H1 (cell line): ENCODE measurements around the gene SERGEF. TPM values are rescaled to one million over a fixed set of nuclear protein-coding genes. Genes with fewer than 3 reads are reported as not detected.

ENCODE experiments used
- CTCF ChIA-PET: fragments of 300-600 bp; sonication (Branson Sonifier 250); formaldehyde crosslinking; loops from one replicate; lab custom pipeline; 2021; ENCODE audit not compliant: partially characterized antibody; lab: Charles Lee
- POLR2A ChIA-PET: fragments of 300-600 bp; sonication (Branson Sonifier 250); formaldehyde crosslinking; loops from one replicate; lab custom pipeline; 2021; ENCODE audit warnings: inconsistent platforms; ENCODE audit not compliant: partially characterized antibody; lab: Charles Lee
- DNase-seq, 2 experiments: peaks; one replicate each; pipeline versions ENCODE4 v3.0.0 to v3.0.0-alpha.2; 2010 to 2022; ENCODE audit warnings: low spot score in 2 of 2, low read depth in 1 of 2, mixed read lengths in 1 of 2
- FAIRE-seq: peaks from 2 replicates; lab custom pipeline; 2011; peaks lifted over from hg19 to GRCh38; lab: Jason Lieb, UNC
- H2AFZ ChIP-seq: 2 replicates; pipeline ENCODE4 v1.8.1; 2012; ENCODE audit warnings: low read length, inconsistent platforms
- H2AK5ac ChIP-seq: 2 replicates; pipeline ENCODE4 v1.6.1; 2013; ENCODE audit warnings: low read depth, low read length
- H2BK120ac ChIP-seq: replicated peaks from 2 replicates; pipeline ENCODE3; 2013; ENCODE audit warnings: low read depth, low read length, inconsistent platforms
- H2BK12ac ChIP-seq: 2 replicates; pipeline ENCODE4 v1.6.1; 2013; ENCODE audit warnings: low read depth, low read length
- H2BK15ac ChIP-seq: 2 replicates; pipeline ENCODE4 v1.6.1; 2013; ENCODE audit warnings: low read length
- H2BK20ac ChIP-seq: 2 replicates; pipeline ENCODE4 v1.6.1; 2013; ENCODE audit warnings: low read length
- H2BK5ac ChIP-seq: 2 replicates; pipeline ENCODE4 v1.6.1; 2013; ENCODE audit warnings: low read depth, low read length
- H3K14ac ChIP-seq: 2 replicates; pipeline ENCODE4 v1.6.1; 2013; ENCODE audit warnings: inconsistent platforms; ENCODE audit not compliant: insufficient read length
- H3K18ac ChIP-seq: 2 replicates; pipeline ENCODE4 v1.6.1; 2013; ENCODE audit warnings: low read length; ENCODE audit errors: extremely low read depth
- H3K23ac ChIP-seq: 2 replicates; pipeline ENCODE4 v1.6.1; 2013; ENCODE audit warnings: inconsistent platforms; ENCODE audit not compliant: insufficient read length
- H3K23me2 ChIP-seq: 2 replicates; pipeline ENCODE4 v1.6.1; 2013; ENCODE audit warnings: low read depth, low read length
- H3K27ac ChIP-seq: 2 replicates; pipeline ENCODE4 v1.6.1; 2011; ENCODE audit warnings: low read depth, low read length, inconsistent platforms
- H3K27me3 ChIP-seq, 4 experiments: replicated peaks in 1 of 4; 1 replicate in 1 of 4; 2 replicates in 3 of 4; pipeline versions ENCODE4 v1.6.1 to v1.8.1; 2011 to 2013; ENCODE audit warnings: low read length in 3 of 4, mild to moderate bottlenecking in 3 of 4, inconsistent platforms in 2 of 4, mixed read lengths in 2 of 4, moderate library complexity in 1 of 4; ENCODE audit not compliant: control insufficient read depth in 3 of 4, insufficient read depth in 3 of 4; ENCODE audit errors: extremely low read depth in 1 of 4
- H3K36me3 ChIP-seq, 4 experiments: 2 replicates each; pipeline versions ENCODE4 v1.6.1 to v1.8.1; 2011 to 2013; ENCODE audit warnings: mild to moderate bottlenecking in 4 of 4, low read length in 3 of 4, moderate library complexity in 2 of 4, control low read depth in 1 of 4, inconsistent platforms in 1 of 4; ENCODE audit not compliant: insufficient read depth in 4 of 4, control insufficient read depth in 2 of 4
- H3K4ac ChIP-seq: replicated peaks from 2 replicates; pipeline ENCODE3; 2013; ENCODE audit warnings: low read length, low read depth, mixed read lengths, inconsistent platforms; ENCODE audit not compliant: insufficient read length
- H3K4me1 ChIP-seq, 4 experiments: replicated peaks in 1 of 4; 1 replicate in 1 of 4; 2 replicates in 3 of 4; pipeline versions ENCODE4 v1.6.1 to v1.8.1; 2011 to 2013; ENCODE audit warnings: low read length in 3 of 4, inconsistent platforms in 2 of 4, mixed read lengths in 1 of 4; ENCODE audit not compliant: insufficient read depth in 4 of 4, control insufficient read depth in 3 of 4
- H3K4me2 ChIP-seq, 2 experiments: 2 replicates each; pipeline versions ENCODE4 v1.6.1 to v1.8.1; 2011 to 2013; ENCODE audit warnings: low read depth in 2 of 2, low read length in 2 of 2, control low read depth in 1 of 2, inconsistent platforms in 1 of 2, mild to moderate bottlenecking in 1 of 2; ENCODE audit not compliant: insufficient read depth in 1 of 2
- H3K4me3 ChIP-seq, 4 experiments: fragments of 200-600, 300-600 bp in 1 of 4; sonication (generic), shearing (Covaris generic), sonication (Bioruptor Twin) in 1 of 4; 2 replicates each; pipeline versions ENCODE4 v1.5.1 to v1.8.1; 2011 to 2016; ENCODE audit warnings: low read length in 4 of 4, low read depth in 3 of 4, control low read depth in 2 of 4, inconsistent platforms in 2 of 4, mild to moderate bottlenecking in 2 of 4, mixed read lengths in 1 of 4, moderate library complexity in 1 of 4; ENCODE audit not compliant: insufficient read depth in 2 of 4; ENCODE audit errors: extremely low read depth in 1 of 4
- H3K56ac ChIP-seq: replicated peaks from 2 replicates; pipeline ENCODE3; 2013; ENCODE audit warnings: low read depth, mild to moderate bottlenecking, mixed read lengths, low read length, inconsistent platforms; ENCODE audit not compliant: insufficient read length
- H3K79me1 ChIP-seq: 2 replicates; pipeline ENCODE4 v1.6.1; 2013; ENCODE audit warnings: low read depth, low read length, control low read depth
- H3K79me2 ChIP-seq, 2 experiments: 2 replicates each; pipeline versions ENCODE4 v1.6.1 to v1.8.1; 2012 to 2013; ENCODE audit warnings: low read length in 2 of 2, mild to moderate bottlenecking in 2 of 2, inconsistent platforms in 1 of 2; ENCODE audit not compliant: insufficient read depth in 2 of 2, control insufficient read depth in 1 of 2
- H3K9ac ChIP-seq, 4 experiments: replicated peaks in 1 of 4; 1 replicate in 1 of 4; 2 replicates in 3 of 4; pipeline versions ENCODE4 v1.6.1 to v1.8.1; 2011 to 2013; ENCODE audit warnings: low read depth in 3 of 4, low read length in 3 of 4, control low read depth in 2 of 4, mild to moderate bottlenecking in 2 of 4, moderate library complexity in 2 of 4, inconsistent platforms in 1 of 4; ENCODE audit errors: extremely low read depth in 1 of 4
- H3K9me3 ChIP-seq, 2 experiments: 2 replicates each; pipeline versions ENCODE4 v1.6.1 to v1.8.1; 2012 to 2013; ENCODE audit warnings: mild to moderate bottlenecking in 2 of 2, moderate library complexity in 2 of 2, control low read depth in 1 of 2, inconsistent platforms in 1 of 2, low read depth in 1 of 2, low read length in 1 of 2, mixed read lengths in 1 of 2; ENCODE audit not compliant: insufficient read depth in 2 of 2
- H4K20me1 ChIP-seq, 2 experiments: replicated peaks in 1 of 2; 2 replicates each; pipeline versions ENCODE3 to v1.8.1; 2011 to 2013; ENCODE audit warnings: inconsistent platforms in 2 of 2, low read length in 2 of 2, mild to moderate bottlenecking in 1 of 2; ENCODE audit not compliant: insufficient read depth in 2 of 2, control insufficient read depth in 1 of 2
- H4K5ac ChIP-seq: 2 replicates; pipeline ENCODE4 v1.6.1; 2013; ENCODE audit warnings: low read length, low read depth, mixed read lengths, inconsistent platforms; ENCODE audit not compliant: insufficient read length
- H4K8ac ChIP-seq: 2 replicates; pipeline ENCODE4 v1.8.0; 2013; ENCODE audit warnings: mild to moderate bottlenecking, moderate library complexity, low read length, inconsistent platforms; ENCODE audit not compliant: insufficient read depth; ENCODE audit errors: extremely low read depth
- H4K91ac ChIP-seq: replicated peaks from 2 replicates; pipeline ENCODE3; 2013; ENCODE audit warnings: low read length, mixed read lengths, inconsistent platforms; ENCODE audit not compliant: insufficient read length
- CTBP2 ChIP-seq: IDR thresholded peaks from 2 replicates; pipeline ENCODE4 v1.7.0; 2011; ENCODE audit warnings: borderline replicate concordance, mild to moderate bottlenecking, moderate library complexity, mixed read lengths, low read length; ENCODE audit not compliant: insufficient read depth, insufficient read length
- NRF1 ChIP-seq: IDR thresholded peaks from 2 replicates; pipeline ENCODE4 v1.6.1; 2011; ENCODE audit warnings: mild to moderate bottlenecking, low read depth, low read length, improper control_type of control experiment
- WGBS, 2 experiments: shearing (Covaris generic) in 1 of 2; methylation state at CpG; one replicate each; pipeline versions ENCODE4 v1.1.6 to v1.1.7; 2013 to 2015; ENCODE audit warnings: low lambda C conversion rate in 2 of 2, mixed read lengths in 2 of 2, inconsistent platforms in 1 of 2, low coverage in 1 of 2, missing lambda C conversion rate in 1 of 2; ENCODE audit not compliant: insufficient replicate concordance in 2 of 2, insufficient coverage in 1 of 2, insufficient read length in 1 of 2; ENCODE audit errors: extremely low coverage in 1 of 2, missing lambda C conversion rate in 1 of 2; 5-methylcytosine and 5-hydroxymethylcytosine counted together
- polyA plus RNA-seq, 7 experiments: library from polyadenylated mRNA; depleted of rRNA in 3 of 7; stranded (reverse) in 5 of 7; unstranded in 2 of 7; fragments of >200 nt in 5 of 7; fragments of 200-250 nt in 2 of 7; gene quantifications; 1 replicate in 5 of 7; 2 replicates in 1 of 7; 4 replicates in 1 of 7; pipeline versions ENCODE4 v1.2.1 to v1.2.3, GENCODE V29; 2011 to 2013; ENCODE audit warnings: missing spikeins in 2 of 7, mixed read lengths in 2 of 7
- total RNA-seq: library from RNA; stranded (reverse); fragmentation: NEBNext Ultra II Directional; extraction: Animal tissue kit (Norgen Biotek cat#: 25700); gene quantifications from 2 replicates; pipeline ENCODE4 v1.2.1, GENCODE V29; 2021

Gene SERGEF
- total and polyA plus RNA-seq, 2 of the 8 experiments (the other 6 are each of a cell fraction or from before 2014, with no cell fraction given) = 16.6 to 28.8 TPM

DNA sequence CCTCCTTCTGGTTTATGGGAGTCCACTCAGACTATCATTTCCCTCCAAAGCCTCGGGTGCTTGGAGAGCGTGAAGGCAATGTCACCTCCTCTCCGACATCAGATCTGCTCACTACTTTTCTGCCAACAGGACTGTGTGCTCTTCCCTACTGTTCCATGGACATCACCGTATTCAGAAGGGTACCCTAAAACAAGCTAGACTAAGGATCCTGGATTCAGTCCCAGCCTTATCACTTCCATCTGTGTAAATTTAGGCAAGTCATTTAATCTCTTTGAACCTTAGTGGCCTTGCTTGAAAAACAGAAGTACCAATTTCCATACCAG is 200.0 kb downstream of the SERGEF start:
- ChIA-PET POLR2A (no interaction called here), CTCF (interaction anchor here (0.6 to 10.9 kb wide), 15 partner anchors 11 to 160 kb away, joined by 3 to 79 read pairs (median 3); no protein-coding TSS in a partner anchor)
- FAIRE-seq (no peak), DNase-seq (no peak)
- Histone ChIP-seq H2BK5ac (no peak overlapping the region), H3K79me1 (no peaks in the 10 kb centered on the region), H3K4ac (no peak overlapping the region), H2AK5ac (no peak overlapping the region), H3K36me3 (no peaks in the 10 kb centered on the region), H3K23ac (no peak overlapping the region), H3K56ac (no peak overlapping the region), H3K27me3 (no peaks in the 10 kb centered on the region; a peak in 1 of 7 replicates), H3K4me3 (no peak overlapping the region), H4K5ac (no peak overlapping the region), H3K9me3 (no peaks in the 10 kb centered on the region), H2BK120ac (no peak overlapping the region), H3K18ac (no peak overlapping the region), H4K20me1 (no peaks in the 10 kb centered on the region), H3K14ac (no peak overlapping the region), H3K9ac (no peak overlapping the region), H3K79me2 (no peaks in the 10 kb centered on the region), H2BK20ac (no peak overlapping the region), H2BK12ac (no peak overlapping the region), H4K8ac (no peak overlapping the region), H2AFZ (no peak overlapping the region), H2BK15ac (no peak overlapping the region), H3K23me2 (no peaks in the 10 kb centered on the region), H3K4me2 (no peak overlapping the region), H3K4me1 (no peaks in the 10 kb centered on the region), H3K27ac (no peak overlapping the region), H4K91ac (no peak overlapping the region)
- TF ChIP-seq CTBP2 (no peak), NRF1 (no peak)
- 93% methylated on average over 4 of the region's 4 CpGs; no CpG with 5 or more reads in 1 of the 2 experiments for WGBS, 2 experiments
